Astrocyte (in vitro differentiated cells and primary cell): ENCODE data around the gene MLNR. TPM values are rescaled to one million over a fixed set of nuclear protein-coding genes. Genes with fewer than 3 reads are reported as not detected.
A peak's percentile ranks its signal among the peaks of the same experiment; 100 is the strongest.

Experiments
- DNase-seq: peaks from one replicate; pipeline ENCODE4 v3.0.0-alpha.2; 2010; ENCODE audit warnings: low read depth
- FAIRE-seq: peaks from 2 replicates; lab custom pipeline; 2011; peaks lifted over from hg19 to GRCh38; lab: Jason Lieb, UNC
- H2AFZ ChIP-seq: 2 replicates; pipeline ENCODE4 v1.6.0; 2012; ENCODE audit warnings: low read depth, low read length, inconsistent platforms
- H3K27ac ChIP-seq: 2 replicates; pipeline ENCODE4 v1.5.1; 2011; ENCODE audit warnings: low read depth, low read length, inconsistent platforms
- H3K27me3 ChIP-seq: 2 replicates; pipeline ENCODE4 v1.6.0; 2011; ENCODE audit warnings: low read length, inconsistent platforms; ENCODE audit not compliant: insufficient read depth
- H3K36me3 ChIP-seq: 2 replicates; pipeline ENCODE4 v1.5.1; 2011; ENCODE audit warnings: low read length, inconsistent platforms; ENCODE audit not compliant: insufficient read depth
- H3K4me1 ChIP-seq: 2 replicates; pipeline ENCODE4 v1.5.1; 2011; ENCODE audit warnings: low read length, inconsistent platforms; ENCODE audit not compliant: insufficient read depth
- H3K4me2 ChIP-seq: 2 replicates; pipeline ENCODE4 v1.6.0; 2012; ENCODE audit warnings: low read length, inconsistent platforms
- H3K4me3 ChIP-seq: 2 replicates; pipeline ENCODE4 v1.5.1; 2011; ENCODE audit warnings: low read depth, mild to moderate bottlenecking, low read length, inconsistent platforms; ENCODE audit not compliant: insufficient read depth
- H3K79me2 ChIP-seq: 2 replicates; pipeline ENCODE4 v1.6.0; 2012; ENCODE audit warnings: mild to moderate bottlenecking, low read length, inconsistent platforms; ENCODE audit not compliant: insufficient read depth
- H3K9ac ChIP-seq: 2 replicates; pipeline ENCODE4 v1.6.0; 2012; ENCODE audit warnings: mild to moderate bottlenecking, low read length, inconsistent platforms
- H3K9me3 ChIP-seq: 2 replicates; pipeline ENCODE4 v1.5.1; 2012; ENCODE audit warnings: low read depth, mild to moderate bottlenecking, low read length, inconsistent platforms; ENCODE audit not compliant: insufficient read depth
- H4K20me1 ChIP-seq: 2 replicates; pipeline ENCODE4 v1.6.0; 2012; ENCODE audit warnings: low read length, inconsistent platforms; ENCODE audit not compliant: insufficient read depth
- H3K27ac Mint-ChIP-seq: one replicate; pipeline ENCODE4 v1.8.0; 2021; ENCODE audit warnings: mild to moderate bottlenecking, mixed read lengths; ENCODE audit not compliant: unreplicated experiment
- H3K27me3 Mint-ChIP-seq: one replicate; pipeline ENCODE4 v1.8.0; 2021; ENCODE audit warnings: low read depth, mixed read lengths; ENCODE audit not compliant: unreplicated experiment
- H3K36me3 Mint-ChIP-seq: one replicate; pipeline ENCODE4 v1.8.0; 2021; ENCODE audit warnings: low read depth, mixed read lengths; ENCODE audit not compliant: unreplicated experiment
- H3K4me1 Mint-ChIP-seq: one replicate; pipeline ENCODE4 v1.8.0; 2021; ENCODE audit warnings: low read depth, mixed read lengths; ENCODE audit not compliant: unreplicated experiment
- H3K4me3 Mint-ChIP-seq: one replicate; pipeline ENCODE4 v1.8.0; 2021; ENCODE audit warnings: mild to moderate bottlenecking, moderate library complexity, mixed read lengths; ENCODE audit not compliant: unreplicated experiment
- H3K9me3 Mint-ChIP-seq: one replicate; pipeline ENCODE4 v1.8.0; 2021; ENCODE audit warnings: mild to moderate bottlenecking, mixed read lengths; ENCODE audit not compliant: unreplicated experiment
- CTCF ChIP-seq: IDR thresholded peaks from 2 replicates; pipeline ENCODE4 v1.5.1; 2011; ENCODE audit warnings: low read depth, mild to moderate bottlenecking, inconsistent platforms, low read length, moderate library complexity; ENCODE audit not compliant: insufficient read depth
- EZH2 ChIP-seq: IDR thresholded peaks from 2 replicates; pipeline ENCODE4 v1.6.1; 2012; ENCODE audit warnings: mild to moderate bottlenecking, low read length, inconsistent platforms; ENCODE audit not compliant: insufficient read depth
- total RNA-seq: library from RNA; stranded (reverse); gene quantifications from 2 replicates; pipeline ENCODE4 v1.2.1, GENCODE V29; 2021

The MLNR gene
- total RNA-seq, 1 donor from 2014 or later, result not detected

- no peak for DNase-seq
- H3K27ac Mint-ChIP-seq, result peak overlapping the region; percentile 76
- H3K79me2 ChIP-seq, result no peaks in the 10 kb centered on the region
- H3K4me1 ChIP-seq, result no peaks in the 10 kb centered on the region
- H2AFZ ChIP-seq, result no peak overlapping the region
- TF ChIP-seq EZH2 (no peak), CTCF (no peak)
- no peak for FAIRE-seq
- H3K27me3 ChIP-seq, result peaks cover 21% of the 10 kb centered on the region
- peaks cover 3% of the 10 kb centered on the region for H3K9me3 ChIP-seq
- H3K27ac ChIP-seq, result no peak overlapping the region
- H3K9ac ChIP-seq, result no peak overlapping the region
- H3K4me1 Mint-ChIP-seq, result peaks cover 11% of the 10 kb centered on the region
- peaks cover 16% of the 10 kb centered on the region for H3K9me3 Mint-ChIP-seq
- no peak overlapping the region for H3K4me3 ChIP-seq
- H3K27me3 Mint-ChIP-seq, result peaks cover 29% of the 10 kb centered on the region
- H3K4me3 Mint-ChIP-seq, result no peak overlapping the region
- H4K20me1 ChIP-seq, result no peaks in the 10 kb centered on the region
- no peak overlapping the region for H3K4me2 ChIP-seq
- H3K36me3 ChIP-seq, result no peaks in the 10 kb centered on the region
- H3K36me3 Mint-ChIP-seq, result peaks cover 15% of the 10 kb centered on the region
Observed at GRCh38 chr13:49213997-49214916, 5.9 kb upstream of the MLNR start.

- Histone ChIP-seq H2AFZ (no peak overlapping the region), H3K27ac (no peak overlapping the region), H3K9ac (no peak overlapping the region), H3K36me3 (no peaks in the 10 kb centered on the region), H3K4me1 (no peaks in the 10 kb centered on the region), H4K20me1 (no peaks in the 10 kb centered on the region), H3K27me3 (peaks cover 28% of the 10 kb centered on the region), H3K4me2 (no peak overlapping the region), H3K79me2 (no peaks in the 10 kb centered on the region), H3K4me3 (no peak overlapping the region), H3K9me3 (peaks cover 3% of the 10 kb centered on the region)
- Mint-ChIP-seq H3K36me3 (peaks cover 17% of the 10 kb centered on the region), H3K9me3 (peaks cover 20% of the 10 kb centered on the region), H3K27ac (peak overlapping the region; percentile 62), H3K27me3 (peaks cover 35% of the 10 kb centered on the region), H3K4me3 (no peak overlapping the region), H3K4me1 (peaks cover 11% of the 10 kb centered on the region)
- FAIRE-seq (no peak), DNase-seq (no peak)
- TF ChIP-seq CTCF (no peak), EZH2 (no peak)
Observed at GRCh38 chr13:49214917-49215376, 5.2 kb upstream of the MLNR start.

GRCh38 chr13:49216334-49216733, 3.8 kb upstream of the MLNR start:
- H3K4me1 Mint-ChIP-seq, result peaks cover 11% of the 10 kb centered on the region
- no peak overlapping the region for H3K4me3 Mint-ChIP-seq
- H3K36me3 Mint-ChIP-seq, result peaks cover 15% of the 10 kb centered on the region
- no peaks in the 10 kb centered on the region for H3K36me3 ChIP-seq
- TF ChIP-seq EZH2 (no peak), CTCF (no peak)
- H3K4me1 ChIP-seq, result peaks cover 4% of the 10 kb centered on the region
- H3K27me3 Mint-ChIP-seq, result peaks cover 37% of the 10 kb centered on the region
- no peak for FAIRE-seq
- H3K27me3 ChIP-seq, result peaks cover 40% of the 10 kb centered on the region
- H2AFZ ChIP-seq, result no peak overlapping the region
- H4K20me1 ChIP-seq, result no peaks in the 10 kb centered on the region
- no peaks in the 10 kb centered on the region for H3K79me2 ChIP-seq
- H3K27ac Mint-ChIP-seq, result no peak overlapping the region
- H3K4me2 ChIP-seq, result no peak overlapping the region
- H3K9me3 ChIP-seq, result peaks cover 8% of the 10 kb centered on the region
- no peak overlapping the region for H3K9ac ChIP-seq
- H3K4me3 ChIP-seq, result no peak overlapping the region
- no peak for DNase-seq
- H3K9me3 Mint-ChIP-seq, result peaks cover 22% of the 10 kb centered on the region
- no peak overlapping the region for H3K27ac ChIP-seq
